Lung (tissue), 12 donors: ENCODE data around the gene TSC22D1. TPM values are rescaled to one million over a fixed set of nuclear protein-coding genes. Genes with fewer than 3 reads are reported as not detected.

Experiments used
- ATAC-seq: fragments of 200-7000 bp; cut with Tn5 transposase; one replicate; pipeline ENCODE4 v1.9.1; 2020; ENCODE audit warnings: moderate number of reproducible peaks; ENCODE audit not compliant: insufficient read depth, low FRiP score
- DNase-seq, 3 donors: peaks; one replicate each; pipeline ENCODE4 v3.0.0-alpha.2; 2013 to 2017
- H3K27ac ChIP-seq, 2 donors: one replicate each; pipeline ENCODE4 v1.5.1; 2013; ENCODE audit warnings: mild to moderate bottlenecking in 2 of 2, moderate library complexity in 2 of 2, control low read depth in 1 of 2, inconsistent platforms in 1 of 2, low read depth in 1 of 2, low read length in 1 of 2
- H3K27me3 ChIP-seq, 3 donors: one replicate each; pipeline ENCODE4 v1.5.1; 2013; ENCODE audit warnings: low read length in 2 of 3; ENCODE audit not compliant: control insufficient read depth in 3 of 3, insufficient read depth in 3 of 3
- H3K36me3 ChIP-seq, 4 donors: one replicate each; pipeline ENCODE4 v1.5.1; 2013; ENCODE audit warnings: low read length in 4 of 4, mild to moderate bottlenecking in 1 of 4, moderate library complexity in 1 of 4; ENCODE audit not compliant: control insufficient read depth in 4 of 4, insufficient read depth in 4 of 4
- H3K4me1 ChIP-seq, 5 donors: one replicate each; pipeline ENCODE4 v1.5.1; 2013; ENCODE audit warnings: low read length in 5 of 5, mild to moderate bottlenecking in 2 of 5, moderate library complexity in 1 of 5; ENCODE audit not compliant: control insufficient read depth in 5 of 5, insufficient read depth in 5 of 5
- H3K4me3 ChIP-seq: one replicate; pipeline ENCODE4 v1.5.1; 2013; ENCODE audit warnings: mild to moderate bottlenecking, control low read depth, moderate library complexity
- H3K9ac ChIP-seq, 2 donors: one replicate each; pipeline ENCODE4 v1.5.1; 2013; ENCODE audit warnings: low read length in 2 of 2, control low read depth in 1 of 2; ENCODE audit not compliant: insufficient read depth in 1 of 2
- H3K9me3 ChIP-seq, 4 donors: one replicate each; pipeline ENCODE4 v1.5.1; 2013; ENCODE audit warnings: low read length in 3 of 4, mild to moderate bottlenecking in 1 of 4, moderate library complexity in 1 of 4; ENCODE audit not compliant: control insufficient read depth in 4 of 4, insufficient read depth in 3 of 4
- WGBS, 2 donors: extraction: QIAGEN DNeasy Blood & Tissue Kit; methylation state at CpG; one replicate each; pipeline ENCODE4 v1.1.7; 2013; 5-methylcytosine and 5-hydroxymethylcytosine counted together
- polyA plus RNA-seq, 2 donors: library from polyadenylated mRNA; stranded (reverse); fragments of 200-250 nt; gene quantifications; one replicate each; pipeline ENCODE4 v1.2.1, GENCODE V29; 2013
- total RNA-seq, 2 donors: library from RNA; depleted of rRNA in 1 of 2; stranded (reverse); fragments of >200 nt in 1 of 2; gene quantifications; one replicate each; pipeline ENCODE4 v1.2.1, GENCODE V29; 2014 to 2021
- TF ChIP-seq, protein P1 (sequence below): IDR thresholded peaks from 2 replicates; pipeline ENCODE4 v1.5.1; 2012; ENCODE audit warnings: mild to moderate bottlenecking; ENCODE audit errors: control extremely low read depth, extremely low read depth
- donor health status: control.
- donor health status: control.
- donor health status: Bipolar disorder and iron deficiency.
- donor health status: healthy.
- donor health status: DM: yes; HTN: yes; CAD: no.

The TSC22D1 gene
- total and polyA plus RNA-seq, 4 donors = 77.0 to 179 (median 123) TPM

DNA sequence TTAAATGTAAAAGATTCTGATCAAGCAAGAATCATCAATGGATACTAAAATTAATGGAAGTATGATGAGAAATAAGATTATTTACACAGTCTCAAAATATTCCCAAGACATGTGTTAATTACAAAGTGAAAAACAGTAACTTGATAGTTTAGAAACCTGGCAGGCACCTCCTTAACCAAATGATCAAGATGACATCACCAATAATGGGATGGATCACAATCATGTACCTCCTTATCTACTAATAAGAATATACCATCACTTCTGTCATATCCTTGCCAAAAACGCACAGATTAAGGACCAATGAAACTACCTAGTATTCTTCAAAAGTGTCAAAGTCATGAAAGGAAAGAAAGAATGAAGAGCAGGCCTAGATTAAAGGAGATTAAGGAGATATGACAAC lies 30.0 kb downstream of the TSC22D1 start:
- ATAC-seq = no peak
- WGBS, 2 donors = 88 to 97% methylated on average over 1 of the region's 1 CpG
- no peak for DNase-seq
- TF ChIP-seq, protein P1, sequence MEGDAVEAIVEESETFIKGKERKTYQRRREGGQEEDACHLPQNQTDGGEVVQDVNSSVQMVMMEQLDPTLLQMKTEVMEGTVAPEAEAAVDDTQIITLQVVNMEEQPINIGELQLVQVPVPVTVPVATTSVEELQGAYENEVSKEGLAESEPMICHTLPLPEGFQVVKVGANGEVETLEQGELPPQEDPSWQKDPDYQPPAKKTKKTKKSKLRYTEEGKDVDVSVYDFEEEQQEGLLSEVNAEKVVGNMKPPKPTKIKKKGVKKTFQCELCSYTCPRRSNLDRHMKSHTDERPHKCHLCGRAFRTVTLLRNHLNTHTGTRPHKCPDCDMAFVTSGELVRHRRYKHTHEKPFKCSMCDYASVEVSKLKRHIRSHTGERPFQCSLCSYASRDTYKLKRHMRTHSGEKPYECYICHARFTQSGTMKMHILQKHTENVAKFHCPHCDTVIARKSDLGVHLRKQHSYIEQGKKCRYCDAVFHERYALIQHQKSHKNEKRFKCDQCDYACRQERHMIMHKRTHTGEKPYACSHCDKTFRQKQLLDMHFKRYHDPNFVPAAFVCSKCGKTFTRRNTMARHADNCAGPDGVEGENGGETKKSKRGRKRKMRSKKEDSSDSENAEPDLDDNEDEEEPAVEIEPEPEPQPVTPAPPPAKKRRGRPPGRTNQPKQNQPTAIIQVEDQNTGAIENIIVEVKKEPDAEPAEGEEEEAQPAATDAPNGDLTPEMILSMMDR = no peak
- no peaks in the 10 kb centered on the region for H3K4me1 ChIP-seq
- H3K9me3 ChIP-seq = no peaks in the 10 kb centered on the region
- H3K4me3 ChIP-seq = no peak overlapping the region
- no peaks in the 10 kb centered on the region for H3K36me3 ChIP-seq
- H3K9ac ChIP-seq = no peak overlapping the region
- no peaks in the 10 kb centered on the region for H3K27me3 ChIP-seq
- H3K27ac ChIP-seq = no peak overlapping the region

DNA sequence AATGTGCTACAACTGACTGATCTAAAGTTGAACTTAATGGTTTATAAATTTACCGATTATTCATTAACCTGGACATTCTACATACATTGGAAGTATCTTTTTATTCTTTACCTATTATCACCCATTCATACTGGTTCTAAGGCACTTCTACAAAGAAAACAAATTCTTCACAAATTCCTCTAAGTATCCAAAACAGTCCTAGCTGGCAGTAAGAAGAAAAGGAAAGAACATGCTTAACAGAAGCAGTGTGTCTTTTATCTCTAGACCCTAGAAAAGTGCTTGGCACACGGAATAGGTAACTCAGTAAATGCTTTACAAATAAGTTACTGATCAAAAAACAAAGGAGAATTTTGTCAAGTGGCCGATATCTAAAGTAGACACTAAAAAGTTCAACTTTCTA lies 32.8 kb downstream of the TSC22D1 start:
- no peak overlapping the region for H3K9ac ChIP-seq
- ATAC-seq (no peak), DNase-seq (peak in 2 of 3 donors; percentile 12 to 52)
- TF ChIP-seq, protein P1 = no peak
- 77 to 84% methylated on average over 3 of the region's 3 CpGs for WGBS, 2 donors
- no peaks in the 10 kb centered on the region for H3K9me3 ChIP-seq
- no peak overlapping the region for H3K4me3 ChIP-seq
- no peaks in the 10 kb centered on the region for H3K4me1 ChIP-seq
- H3K27ac ChIP-seq = no peak overlapping the region
- H3K36me3 ChIP-seq = peaks cover 0 to 4% (median 0%) of the 10 kb centered on the region in 4 donors
- H3K27me3 ChIP-seq = no peaks in the 10 kb centered on the region

DNA sequence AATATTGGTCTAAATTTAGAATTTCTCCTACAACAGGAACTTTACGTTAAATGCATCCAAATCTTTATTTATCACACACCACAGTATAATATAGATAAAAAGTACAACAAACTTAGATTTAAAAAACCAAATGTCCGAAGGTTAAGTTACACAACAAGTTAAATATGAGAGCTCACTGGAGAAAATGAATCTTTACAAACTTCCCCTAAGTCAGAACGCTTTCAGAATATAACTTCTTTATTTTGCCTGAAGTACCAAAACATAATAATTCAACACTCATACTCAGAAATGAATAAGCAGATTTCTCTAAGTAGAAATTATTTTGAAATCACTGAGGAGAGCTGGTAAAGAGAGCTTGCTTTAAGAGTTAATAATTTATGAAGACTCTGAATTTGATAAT lies 33.8 kb downstream of the TSC22D1 start:
- TF ChIP-seq, protein P1 = no peak
- DNase-seq (no peak), ATAC-seq (no peak)
- no peak overlapping the region for H3K27ac ChIP-seq
- H3K4me1 ChIP-seq = no peaks in the 10 kb centered on the region
- peaks cover 0 to 4% (median 0%) of the 10 kb centered on the region in 4 donors for H3K36me3 ChIP-seq
- no peaks in the 10 kb centered on the region for H3K9me3 ChIP-seq
- WGBS, 2 donors = 32 to 64% methylated on average over 3 of the region's 3 CpGs
- no peak overlapping the region for H3K9ac ChIP-seq
- H3K27me3 ChIP-seq = no peaks in the 10 kb centered on the region
- H3K4me3 ChIP-seq = no peak overlapping the region

DNA sequence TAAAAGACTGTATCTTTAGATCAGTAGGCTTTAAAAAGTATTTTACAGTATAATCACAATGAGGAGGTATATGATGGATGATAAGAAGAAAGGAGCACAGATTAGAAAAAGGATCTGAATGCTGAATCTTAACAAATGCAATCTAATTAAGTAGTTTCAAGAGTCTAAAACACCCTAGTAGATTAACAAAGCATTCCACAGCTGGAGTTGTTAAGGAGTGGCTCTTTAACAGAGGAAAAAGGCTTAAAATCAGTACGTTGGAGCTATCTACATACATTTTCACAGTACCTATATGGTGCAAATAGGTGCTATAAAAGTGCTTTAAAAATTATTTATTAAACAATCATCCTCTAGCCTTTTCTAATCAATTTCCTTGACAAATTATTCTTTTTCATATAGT lies 34.5 kb downstream of the TSC22D1 start:
- Histone ChIP-seq H3K9ac (no peak overlapping the region), H3K9me3 (no peaks in the 10 kb centered on the region), H3K27ac (no peak overlapping the region), H3K27me3 (no peaks in the 10 kb centered on the region), H3K4me3 (no peak overlapping the region), H3K36me3 (peaks cover 0 to 4% (median 0%) of the 10 kb centered on the region in 4 donors), H3K4me1 (no peaks in the 10 kb centered on the region)
- ATAC-seq = no peak
- TF ChIP-seq, protein P1 = no peak
- WGBS, 2 donors = 86 to 94% methylated on average over 1 of the region's 1 CpG
- no peak for DNase-seq
